IMR-90 (cell line): Measurements from ENCODE around the gene TRIM21. TPM values are rescaled to one million over a fixed set of nuclear protein-coding genes. Genes with fewer than 3 reads are reported as not detected.

Experiments
- ATAC-seq: fragments of 200-7000 bp; cut with Tn5 transposase; 2 replicates; pipeline ENCODE4 v1.9.1; 2020; ENCODE audit warnings: low read depth, mild to moderate bottlenecking, moderate library complexity
- BruUV-seq: library from RNA; stranded (reverse); fragments of 400-500 nt; replicated peaks from 2 replicates; lab custom pipeline; 2021; lab: Mats Ljungman, UMichigan
- CTCF ChIA-PET: fragments of 300-600 bp; formaldehyde crosslinking; extraction: SDS; loops from one replicate; lab custom pipeline; 2021; ENCODE audit warnings: antibody characterized with exemption; lab: Yijun Ruan, JAX
- POLR2A ChIA-PET: fragments of 300-600 bp; sonication (Branson Sonifier 250); formaldehyde crosslinking; loops from one replicate; lab custom pipeline; 2022; ENCODE audit warnings: antibody characterized with exemption; ENCODE audit not compliant: unreplicated experiment; lab: Charles Lee
- DNase-seq: peaks from one replicate; pipeline ENCODE4 v3.0.0; 2013
- H2AFZ ChIP-seq: replicated peaks from 2 replicates; pipeline ENCODE3; 2013; ENCODE audit warnings: low read length, mild to moderate bottlenecking; ENCODE audit not compliant: poor library complexity
- H2AK5ac ChIP-seq: 2 replicates; pipeline ENCODE4 v1.6.1; 2013; ENCODE audit warnings: low read depth, low read length, inconsistent platforms
- H2AK9ac ChIP-seq: replicated peaks from 2 replicates; pipeline ENCODE3; 2013; ENCODE audit warnings: mild to moderate bottlenecking, low read depth, low read length, moderate library complexity; ENCODE audit not compliant: poor library complexity
- H2BK120ac ChIP-seq: 2 replicates; pipeline ENCODE4 v1.6.1; 2013; ENCODE audit warnings: low read depth, low read length, inconsistent platforms
- H2BK15ac ChIP-seq: 3 replicates; pipeline ENCODE4 v1.6.1; 2013; ENCODE audit warnings: low read depth, low read length, inconsistent platforms
- H2BK20ac ChIP-seq: 2 replicates; pipeline ENCODE4 v1.6.1; 2013; ENCODE audit warnings: low read depth, mild to moderate bottlenecking, inconsistent platforms, low read length, moderate library complexity
- H2BK5ac ChIP-seq: 2 replicates; pipeline ENCODE4 v1.6.1; 2013; ENCODE audit warnings: mild to moderate bottlenecking, low read depth, low read length, inconsistent platforms; ENCODE audit not compliant: poor library complexity, severe bottlenecking
- H3K14ac ChIP-seq: replicated peaks from 2 replicates; pipeline ENCODE4 v1.6.1; 2013; ENCODE audit warnings: low read depth, low read length, inconsistent platforms
- H3K18ac ChIP-seq: 2 replicates; pipeline ENCODE4 v1.6.1; 2013; ENCODE audit warnings: low read depth, low read length, control low read depth
- H3K23ac ChIP-seq: 2 replicates; pipeline ENCODE4 v1.6.1; 2013; ENCODE audit warnings: low read depth, low read length, inconsistent platforms
- H3K27ac ChIP-seq: 2 replicates; pipeline ENCODE4 v1.5.1; 2013; ENCODE audit warnings: mild to moderate bottlenecking, control low read depth, low read length; ENCODE audit not compliant: insufficient read depth
- H3K27me3 ChIP-seq: 2 replicates; pipeline ENCODE4 v1.6.1; 2013; ENCODE audit warnings: low read length; ENCODE audit not compliant: control insufficient read depth, insufficient read depth
- H3K36me3 ChIP-seq: 2 replicates; pipeline ENCODE4 v1.6.1; 2013; ENCODE audit warnings: low read length, mixed read lengths; ENCODE audit not compliant: control insufficient read depth, insufficient read depth
- H3K4ac ChIP-seq: 2 replicates; pipeline ENCODE4 v1.6.1; 2013; ENCODE audit warnings: low read depth, low read length, inconsistent platforms
- H3K4me1 ChIP-seq: 2 replicates; pipeline ENCODE4 v1.6.1; 2013; ENCODE audit warnings: low read length, mixed read lengths; ENCODE audit not compliant: control insufficient read depth, insufficient read depth
- H3K4me2 ChIP-seq: 2 replicates; pipeline ENCODE4 v1.6.1; 2013; ENCODE audit warnings: low read depth, mild to moderate bottlenecking, control low read depth, low read length, moderate library complexity
- H3K4me3 ChIP-seq: 2 replicates; pipeline ENCODE4 v1.5.1; 2013; ENCODE audit warnings: low read depth, mild to moderate bottlenecking, control low read depth, low read length, moderate library complexity; ENCODE audit not compliant: insufficient read depth
- H3K56ac ChIP-seq: 2 replicates; pipeline ENCODE4 v1.6.1; 2013; ENCODE audit warnings: low read length, inconsistent platforms; ENCODE audit not compliant: insufficient read depth; ENCODE audit errors: extremely low read depth
- H3K79me1 ChIP-seq, 2 experiments: 2 replicates each; pipeline ENCODE4 v1.6.1; 2013; ENCODE audit warnings: low read length in 2 of 2, inconsistent platforms in 1 of 2, low read depth in 1 of 2
- H3K9ac ChIP-seq: 2 replicates; pipeline ENCODE4 v1.6.1; 2013; ENCODE audit warnings: low read depth, low read length, control low read depth
- H3K9me1 ChIP-seq: 2 replicates; pipeline ENCODE4 v1.6.1; 2013; ENCODE audit warnings: low read length, inconsistent platforms; ENCODE audit not compliant: insufficient read depth
- H3K9me3 ChIP-seq: 2 replicates; pipeline ENCODE4 v1.6.1; 2013; ENCODE audit warnings: low read length; ENCODE audit not compliant: control insufficient read depth, insufficient read depth
- H4K20me1 ChIP-seq: 2 replicates; pipeline ENCODE4 v1.6.1; 2013; ENCODE audit warnings: low read length, inconsistent platforms; ENCODE audit not compliant: insufficient read depth
- H4K5ac ChIP-seq: 2 replicates; pipeline ENCODE4 v1.6.1; 2013; ENCODE audit warnings: mild to moderate bottlenecking, low read depth, low read length, control low read depth
- H4K8ac ChIP-seq, 2 experiments: 2 replicates each; pipeline ENCODE4 v1.6.1; 2013; ENCODE audit warnings: low read depth in 2 of 2, low read length in 2 of 2, control low read depth in 1 of 2, inconsistent platforms in 1 of 2
- H4K91ac ChIP-seq: 2 replicates; pipeline ENCODE4 v1.6.1; 2013; ENCODE audit warnings: low read depth, low read length, inconsistent platforms; ENCODE audit not compliant: insufficient read depth
- BHLHE40 ChIP-seq: fragments of 150-350 bp; IDR thresholded peaks from 2 replicates; pipeline ENCODE4 v1.6.1; 2016; ENCODE audit warnings: mild to moderate bottlenecking, low read depth, low read length
- CEBPB ChIP-seq: IDR thresholded peaks from 2 replicates; pipeline ENCODE4 v1.6.1; 2012; ENCODE audit warnings: low read depth, low read length, improper control_type of control experiment
- CHD1 ChIP-seq: IDR thresholded peaks from 2 replicates; pipeline ENCODE4 v1.6.1; 2012; ENCODE audit warnings: low read depth, low read length, improper control_type of control experiment
- FOS ChIP-seq: fragments of 150-350 bp; IDR thresholded peaks from 2 replicates; pipeline ENCODE4 v1.6.1; 2016; ENCODE audit warnings: low read depth, low read length
- MAFK ChIP-seq: IDR thresholded peaks from 2 replicates; pipeline ENCODE4 v1.6.1; 2012; ENCODE audit warnings: low read depth, low read length, improper control_type of control experiment
- MAZ ChIP-seq: IDR thresholded peaks from 2 replicates; pipeline ENCODE4 v1.6.1; 2012; ENCODE audit warnings: low read depth, mild to moderate bottlenecking, low read length, improper control_type of control experiment, moderate library complexity, borderline replicate concordance
- MXI1 ChIP-seq: IDR thresholded peaks from 2 replicates; pipeline ENCODE4 v1.6.1; 2012; ENCODE audit warnings: low read depth, mild to moderate bottlenecking, low read length, moderate library complexity, borderline replicate concordance
- NFE2L2 ChIP-seq: fragments of 150-350 bp; IDR thresholded peaks from 2 replicates; pipeline ENCODE4 v1.6.1; 2016; ENCODE audit warnings: low read depth, mild to moderate bottlenecking, low read length
- POLR2A ChIP-seq: IDR thresholded peaks from 2 replicates; pipeline ENCODE4 v1.6.1; 2012; ENCODE audit warnings: mild to moderate bottlenecking, low read depth, low read length
- RAD21 ChIP-seq: IDR thresholded peaks from 2 replicates; pipeline ENCODE4 v1.6.1; 2012; ENCODE audit warnings: low read length, improper control_type of control experiment
- RFX5 ChIP-seq: IDR thresholded peaks from 2 replicates; pipeline ENCODE4 v1.8.0; 2012; ENCODE audit warnings: low read depth, mild to moderate bottlenecking, low read length, moderate library complexity
- WGBS, 2 experiments: methylation state at CpG; one replicate each; pipeline versions ENCODE4 v1.1.5 to v1.1.7; 2013; ENCODE audit warnings: missing lambda C conversion rate in 2 of 2; ENCODE audit not compliant: insufficient read length in 1 of 2; ENCODE audit errors: extremely low coverage in 2 of 2; 5-methylcytosine and 5-hydroxymethylcytosine counted together
- dilution Hi-C: fragments of 300-500 bp; cut with HindIII; formaldehyde crosslinking; loops from one replicate; pipeline ENCODE4 v1.14.3; 2018; ENCODE audit warnings: low sequenced_read_pairs; ENCODE audit not compliant: unreplicated experiment
- in situ Hi-C: fragments of 300-500 bp; cut with MboI; formaldehyde crosslinking; loops from 3 replicates; pipeline ENCODE4 v1.14.3; 2019; ENCODE audit warnings: low sequenced_read_pairs, inconsistent platforms, mixed read lengths
- intact Hi-C: fragments of 100-400 bp; cut with micrococcal nuclease; formaldehyde crosslinking; loops from 2 replicates; pipeline ENCODE4 v1.10.0; 2022
- polyA plus RNA-seq, 3 experiments: library from polyadenylated mRNA; depleted of rRNA; stranded (reverse); fragments of >200 nt; gene quantifications; 2 replicates each; pipeline ENCODE4 v1.2.3, GENCODE V29; 2012; ENCODE audit warnings: low replicate concordance in 1 of 3
- total RNA-seq: library from RNA; depleted of rRNA; stranded (reverse); fragments of >200 nt; gene quantifications from 2 replicates; pipeline ENCODE4 v1.2.3, GENCODE V29; 2012
- TF ChIP-seq, protein P1 (sequence below): fragments of 150-350 bp; IDR thresholded peaks from 2 replicates; pipeline ENCODE4 v1.6.1; 2017; ENCODE audit warnings: mild to moderate bottlenecking, antibody characterized with exemption, low read length, low read depth
- TF ChIP-seq, protein P2 (sequence below): fragments of 150-350 bp; IDR thresholded peaks from 2 replicates; pipeline ENCODE4 v1.6.1; 2016; ENCODE audit warnings: low read depth, mild to moderate bottlenecking, low read length, moderate library complexity, borderline replicate concordance
- TF ChIP-seq, protein P3 (sequence below): conservative IDR thresholded peaks from 2 replicates; pipeline ENCODE4 v1.5.1; 2012; ENCODE audit warnings: mild to moderate bottlenecking, low read depth, low read length, improper control_type of control experiment

Gene TRIM21
- total and polyA plus RNA-seq, 2 of the 4 experiments (the other 2 are of a cell fraction): 13.9 to 19.2 TPM

DNA sequence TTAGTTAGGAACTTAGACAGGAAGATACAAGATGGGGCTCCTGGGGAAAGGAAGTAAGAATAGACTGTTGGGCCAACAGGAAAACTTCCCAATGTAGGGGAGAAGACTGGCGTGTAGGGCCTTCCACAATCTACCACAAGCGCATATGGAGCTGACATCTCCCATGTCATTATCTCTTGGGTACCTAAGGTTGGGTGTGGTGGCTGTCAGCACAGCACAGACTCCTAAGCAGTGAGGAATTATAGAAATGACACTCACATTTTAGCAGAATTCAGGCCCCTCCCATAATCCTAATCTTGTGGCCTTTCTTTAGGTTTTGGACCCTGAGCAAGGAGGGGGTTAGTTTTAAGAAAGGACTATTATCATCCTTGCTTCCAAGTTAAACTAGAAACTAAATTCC, 11.6 kb downstream of the TRIM21 start:
- no peak for TF ChIP-seq CEBPB
- no peak for TF ChIP-seq BHLHE40
- no peak for TF ChIP-seq FOS
- TF ChIP-seq, protein P1, sequence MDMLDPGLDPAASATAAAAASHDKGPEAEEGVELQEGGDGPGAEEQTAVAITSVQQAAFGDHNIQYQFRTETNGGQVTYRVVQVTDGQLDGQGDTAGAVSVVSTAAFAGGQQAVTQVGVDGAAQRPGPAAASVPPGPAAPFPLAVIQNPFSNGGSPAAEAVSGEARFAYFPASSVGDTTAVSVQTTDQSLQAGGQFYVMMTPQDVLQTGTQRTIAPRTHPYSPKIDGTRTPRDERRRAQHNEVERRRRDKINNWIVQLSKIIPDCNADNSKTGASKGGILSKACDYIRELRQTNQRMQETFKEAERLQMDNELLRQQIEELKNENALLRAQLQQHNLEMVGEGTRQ: no peak
- TF ChIP-seq, protein P2, sequence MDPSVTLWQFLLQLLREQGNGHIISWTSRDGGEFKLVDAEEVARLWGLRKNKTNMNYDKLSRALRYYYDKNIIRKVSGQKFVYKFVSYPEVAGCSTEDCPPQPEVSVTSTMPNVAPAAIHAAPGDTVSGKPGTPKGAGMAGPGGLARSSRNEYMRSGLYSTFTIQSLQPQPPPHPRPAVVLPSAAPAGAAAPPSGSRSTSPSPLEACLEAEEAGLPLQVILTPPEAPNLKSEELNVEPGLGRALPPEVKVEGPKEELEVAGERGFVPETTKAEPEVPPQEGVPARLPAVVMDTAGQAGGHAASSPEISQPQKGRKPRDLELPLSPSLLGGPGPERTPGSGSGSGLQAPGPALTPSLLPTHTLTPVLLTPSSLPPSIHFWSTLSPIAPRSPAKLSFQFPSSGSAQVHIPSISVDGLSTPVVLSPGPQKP: no peak
- no peak for TF ChIP-seq POLR2A
- TF ChIP-seq MAZ: no peak
- no peak for TF ChIP-seq MXI1
- TF ChIP-seq RAD21: no peak
- no peak for TF ChIP-seq NFE2L2
- no peak for TF ChIP-seq MAFK
- TF ChIP-seq, protein P3, sequence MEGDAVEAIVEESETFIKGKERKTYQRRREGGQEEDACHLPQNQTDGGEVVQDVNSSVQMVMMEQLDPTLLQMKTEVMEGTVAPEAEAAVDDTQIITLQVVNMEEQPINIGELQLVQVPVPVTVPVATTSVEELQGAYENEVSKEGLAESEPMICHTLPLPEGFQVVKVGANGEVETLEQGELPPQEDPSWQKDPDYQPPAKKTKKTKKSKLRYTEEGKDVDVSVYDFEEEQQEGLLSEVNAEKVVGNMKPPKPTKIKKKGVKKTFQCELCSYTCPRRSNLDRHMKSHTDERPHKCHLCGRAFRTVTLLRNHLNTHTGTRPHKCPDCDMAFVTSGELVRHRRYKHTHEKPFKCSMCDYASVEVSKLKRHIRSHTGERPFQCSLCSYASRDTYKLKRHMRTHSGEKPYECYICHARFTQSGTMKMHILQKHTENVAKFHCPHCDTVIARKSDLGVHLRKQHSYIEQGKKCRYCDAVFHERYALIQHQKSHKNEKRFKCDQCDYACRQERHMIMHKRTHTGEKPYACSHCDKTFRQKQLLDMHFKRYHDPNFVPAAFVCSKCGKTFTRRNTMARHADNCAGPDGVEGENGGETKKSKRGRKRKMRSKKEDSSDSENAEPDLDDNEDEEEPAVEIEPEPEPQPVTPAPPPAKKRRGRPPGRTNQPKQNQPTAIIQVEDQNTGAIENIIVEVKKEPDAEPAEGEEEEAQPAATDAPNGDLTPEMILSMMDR: no peak
- no peak for TF ChIP-seq CHD1
- no peak for TF ChIP-seq RFX5
- Histone ChIP-seq H2AK9ac (no peak overlapping the region), H3K23ac (no peak overlapping the region), H3K4ac (no peak overlapping the region), H4K5ac (no peak overlapping the region), H3K4me1 (no peaks in the 10 kb centered on the region), H3K9me1 (no peaks in the 10 kb centered on the region), H3K18ac (no peak overlapping the region), H4K20me1 (no peaks in the 10 kb centered on the region), H2BK120ac (no peak overlapping the region), H4K8ac (no peak overlapping the region), H3K27ac (no peak overlapping the region), H3K27me3 (no peaks in the 10 kb centered on the region), H3K9ac (no peak overlapping the region), H2BK15ac (no peak overlapping the region), H3K4me2 (no peak overlapping the region), H3K14ac (no peak overlapping the region), H2BK20ac (no peak overlapping the region), H3K36me3 (peaks cover 10% of the 10 kb centered on the region), H2BK5ac (no peak overlapping the region), H2AK5ac (no peak overlapping the region), H3K4me3 (no peak overlapping the region), H3K9me3 (no peaks in the 10 kb centered on the region), H3K56ac (no peak overlapping the region), H4K91ac (no peak overlapping the region), H2AFZ (no peak overlapping the region), H3K79me1 (no peaks in the 10 kb centered on the region)
- in situ Hi-C loops (no loop called here), intact Hi-C loops (no loop called here), dilution Hi-C loops (no loop called here)
- CTCF ChIA-PET: no interaction called here
- no TSS peak for BruUV-seq
- POLR2A ChIA-PET: no interaction called here
- WGBS, 2 experiments: no CpG with 5 or more reads among the region's 2 CpGs
- DNase-seq (no peak), ATAC-seq (no peak)
